Endodermal cell (in vitro differentiated cells): ENCODE measurements around the gene DNAJB2. TPM values are rescaled to one million over a fixed set of nuclear protein-coding genes. Genes with fewer than 3 reads are reported as not detected.

Experiments
- DNase-seq: peaks from one replicate; pipeline ENCODE4 v3.0.0-alpha.2; 2017
- H3K27ac ChIP-seq: 2 replicates; pipeline ENCODE4 v1.5.1; 2013; ENCODE audit warnings: mild to moderate bottlenecking, low read depth, low read length, moderate library complexity
- H3K27me3 ChIP-seq: 2 replicates; pipeline ENCODE4 v1.6.1; 2013; ENCODE audit warnings: mild to moderate bottlenecking, low read length, moderate library complexity; ENCODE audit not compliant: insufficient read depth, control insufficient read depth, poor library complexity, severe bottlenecking
- H3K36me3 ChIP-seq: 2 replicates; pipeline ENCODE4 v1.7.0; 2013; ENCODE audit warnings: mild to moderate bottlenecking, low read length, moderate library complexity; ENCODE audit not compliant: control insufficient read depth, insufficient read depth
- H3K4me1 ChIP-seq: one replicate; pipeline ENCODE4 v1.7.0; 2013; ENCODE audit warnings: low read length; ENCODE audit not compliant: control insufficient read depth, insufficient read depth
- H3K4me3 ChIP-seq: 2 replicates; pipeline ENCODE4 v1.5.1; 2013; ENCODE audit warnings: mild to moderate bottlenecking, low read length, moderate library complexity
- H3K9ac ChIP-seq: 2 replicates; pipeline ENCODE4 v1.6.1; 2013; ENCODE audit warnings: mild to moderate bottlenecking, low read length, moderate library complexity; ENCODE audit not compliant: poor library complexity, severe bottlenecking; ENCODE audit errors: extremely low read depth
- H3K9me3 ChIP-seq: 2 replicates; pipeline ENCODE4 v1.6.1; 2013; ENCODE audit warnings: mild to moderate bottlenecking, low read length, moderate library complexity; ENCODE audit not compliant: control insufficient read depth
- H3K27ac Mint-ChIP-seq: 2 replicates; pipeline ENCODE4 v1.8.0; 2020; ENCODE audit warnings: mixed read lengths
- H3K27me3 Mint-ChIP-seq: 2 replicates; pipeline ENCODE4 v1.8.0; 2021; ENCODE audit warnings: mild to moderate bottlenecking, mixed read lengths; ENCODE audit not compliant: insufficient read depth
- H3K36me3 Mint-ChIP-seq: 2 replicates; pipeline ENCODE4 v1.8.0; 2020; ENCODE audit warnings: low read depth, mixed read lengths
- H3K4me1 Mint-ChIP-seq: 2 replicates; pipeline ENCODE4 v1.8.0; 2020; ENCODE audit warnings: mixed read lengths
- H3K4me3 Mint-ChIP-seq: 2 replicates; pipeline ENCODE4 v1.8.0; 2020; ENCODE audit warnings: mild to moderate bottlenecking, moderate library complexity, mixed read lengths
- H3K9me3 Mint-ChIP-seq: 2 replicates; pipeline ENCODE4 v1.8.0; 2020; ENCODE audit warnings: mild to moderate bottlenecking, mixed read lengths
- CTCF ChIP-seq: fragments of 200-600 bp; sonication (generic); conservative IDR thresholded peaks from 2 replicates; pipeline ENCODE4 v1.5.0; 2021; ENCODE audit warnings: antibody characterized with exemption, mild to moderate bottlenecking
- WGBS, 2 experiments: methylation state at CpG; one replicate each; pipeline versions ENCODE4 v1.1.5 to v1.1.7; 2013; ENCODE audit warnings: missing lambda C conversion rate in 2 of 2, mixed read lengths in 1 of 2; ENCODE audit not compliant: insufficient coverage in 1 of 2, insufficient read length in 1 of 2; 5-methylcytosine and 5-hydroxymethylcytosine counted together
- total RNA-seq, 2 donors: library from RNA; stranded (reverse); fragmentation: NEBNext Ultra II Directional in 1 of 2; extraction: Animal tissue kit (Norgen Biotek cat#: 25700) in 1 of 2; gene quantifications; 2 replicates in 1 of 2; 3 replicates in 1 of 2; pipeline ENCODE4 v1.2.1, GENCODE V29; 2021

The DNAJB2 gene
- total RNA-seq, 2 donors from 2014 or later: 61.9 to 80.9 TPM

- no peak overlapping the region for H3K9ac ChIP-seq
- no peak for DNase-seq
- H3K36me3 ChIP-seq: no peaks in the 10 kb centered on the region
- peaks cover 25% of the 10 kb centered on the region for H3K27me3 Mint-ChIP-seq
- H3K9me3 Mint-ChIP-seq: no peaks in the 10 kb centered on the region
- H3K27ac Mint-ChIP-seq: no peak overlapping the region
- 90 to 93% methylated on average over 2 to 16 of the region's 16 CpGs for WGBS, 2 experiments
- no peaks in the 10 kb centered on the region for H3K4me1 ChIP-seq
- peaks cover 4% of the 10 kb centered on the region for H3K27me3 ChIP-seq
- no peaks in the 10 kb centered on the region for H3K9me3 ChIP-seq
- no peaks in the 10 kb centered on the region for H3K36me3 Mint-ChIP-seq
- no peak overlapping the region for H3K4me3 Mint-ChIP-seq
- TF ChIP-seq CTCF: no peak
- H3K4me1 Mint-ChIP-seq: peaks cover 3% of the 10 kb centered on the region
- no peak overlapping the region for H3K27ac ChIP-seq
- H3K4me3 ChIP-seq: no peak overlapping the region
Measured at GRCh38 chr2:219290381-219291171, 11.4 kb downstream of the DNAJB2 start.

- Histone ChIP-seq H3K9ac (no peak overlapping the region), H3K27ac (no peak overlapping the region), H3K4me3 (no peak overlapping the region), H3K27me3 (peaks cover 9% of the 10 kb centered on the region), H3K9me3 (no peaks in the 10 kb centered on the region), H3K36me3 (no peaks in the 10 kb centered on the region), H3K4me1 (no peaks in the 10 kb centered on the region)
- no peak for TF ChIP-seq CTCF
- Mint-ChIP-seq H3K4me1 (no peaks in the 10 kb centered on the region), H3K36me3 (no peaks in the 10 kb centered on the region), H3K9me3 (no peaks in the 10 kb centered on the region), H3K4me3 (no peak overlapping the region), H3K27me3 (peaks cover 32% of the 10 kb centered on the region), H3K27ac (no peak overlapping the region)
- WGBS, 2 experiments: 88 to 90% methylated on average over 2 to 7 of the region's 7 CpGs
- no peak for DNase-seq
Measured at GRCh38 chr2:219291394-219291793, 12.2 kb downstream of the DNAJB2 start.

- no peak for DNase-seq
- Histone ChIP-seq H3K4me1 (no peaks in the 10 kb centered on the region), H3K9me3 (no peaks in the 10 kb centered on the region), H3K4me3 (no peak overlapping the region), H3K27ac (no peak overlapping the region), H3K27me3 (peaks cover 9% of the 10 kb centered on the region), H3K9ac (no peak overlapping the region), H3K36me3 (no peaks in the 10 kb centered on the region)
- TF ChIP-seq CTCF: no peak
- H3K9me3 Mint-ChIP-seq: no peaks in the 10 kb centered on the region
- H3K36me3 Mint-ChIP-seq: no peaks in the 10 kb centered on the region
- no peak overlapping the region for H3K4me3 Mint-ChIP-seq
- H3K27ac Mint-ChIP-seq: no peak overlapping the region
- 87 to 93% methylated on average over 3 to 4 of the region's 4 CpGs for WGBS, 2 experiments
- H3K27me3 Mint-ChIP-seq: peaks cover 33% of the 10 kb centered on the region
- H3K4me1 Mint-ChIP-seq: no peaks in the 10 kb centered on the region
Measured at GRCh38 chr2:219291910-219292490, 12.8 kb downstream of the DNAJB2 start.
